NB4 (cell line): Measurements from ENCODE around the gene MCF2L.

Source experiments
- DNase-seq: peaks from one replicate; pipeline ENCODE4 v3.0.0; 2010; ENCODE audit warnings: low read depth
- H3K4me3 ChIP-seq: one replicate; pipeline ENCODE4 v1.5.1; 2011; ENCODE audit warnings: mild to moderate bottlenecking, low read depth, low read length, moderate library complexity
- MYC ChIP-seq: IDR thresholded peaks from 2 replicates; pipeline ENCODE4 v1.6.1; 2011; ENCODE audit warnings: low read depth, low read length
- POLR2A ChIP-seq: IDR thresholded peaks from 2 replicates; pipeline ENCODE4 v1.6.1; 2011; ENCODE audit warnings: mild to moderate bottlenecking; ENCODE audit not compliant: insufficient read length; ENCODE audit errors: extremely low read depth
- TF ChIP-seq, protein P1 (sequence below): IDR thresholded peaks from 2 replicates; pipeline ENCODE4 v1.6.1; 2011; ENCODE audit warnings: low read depth, low read length
- TF ChIP-seq, protein P2 (sequence below): IDR thresholded peaks from one replicate; pipeline ENCODE4 v1.5.1; 2012; ENCODE audit warnings: low read depth, low read length

Gene MCF2L

DNA sequence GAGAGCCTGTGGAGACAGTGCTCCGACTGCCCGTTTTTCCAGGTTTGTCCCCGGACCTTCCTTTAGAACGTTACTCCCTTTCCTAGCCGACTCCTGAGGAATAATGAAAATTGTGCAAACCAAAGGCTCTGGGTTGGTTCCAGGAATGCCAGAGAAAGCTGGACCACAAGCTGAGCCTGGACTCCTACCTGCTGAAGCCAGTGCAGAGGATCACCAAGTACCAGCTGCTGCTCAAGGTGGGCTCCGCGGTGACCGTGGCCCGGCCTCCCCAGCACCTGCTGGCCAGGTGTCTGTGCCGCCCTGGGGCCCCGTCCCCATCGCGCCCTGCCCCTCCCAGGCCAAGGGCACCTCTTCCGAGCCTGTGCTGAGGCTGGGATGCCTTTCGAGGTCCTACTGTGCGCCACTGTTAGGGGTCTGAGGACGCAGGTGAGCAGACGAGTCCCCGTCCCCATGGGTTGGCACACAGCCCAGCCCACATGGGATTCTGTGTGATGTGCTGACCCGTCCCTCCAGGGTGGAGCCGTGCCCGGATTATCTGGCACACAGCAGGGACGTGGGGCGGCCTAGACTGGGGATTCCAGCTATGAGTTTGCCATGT lies 116.0 kb downstream of the MCF2L start:
- no peak overlapping the region for H3K4me3 ChIP-seq
- no peak for TF ChIP-seq MYC
- TF ChIP-seq, protein P1, sequence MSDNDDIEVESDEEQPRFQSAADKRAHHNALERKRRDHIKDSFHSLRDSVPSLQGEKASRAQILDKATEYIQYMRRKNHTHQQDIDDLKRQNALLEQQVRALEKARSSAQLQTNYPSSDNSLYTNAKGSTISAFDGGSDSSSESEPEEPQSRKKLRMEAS = no peak
- TF ChIP-seq POLR2A = no peak
- TF ChIP-seq, protein P2, sequence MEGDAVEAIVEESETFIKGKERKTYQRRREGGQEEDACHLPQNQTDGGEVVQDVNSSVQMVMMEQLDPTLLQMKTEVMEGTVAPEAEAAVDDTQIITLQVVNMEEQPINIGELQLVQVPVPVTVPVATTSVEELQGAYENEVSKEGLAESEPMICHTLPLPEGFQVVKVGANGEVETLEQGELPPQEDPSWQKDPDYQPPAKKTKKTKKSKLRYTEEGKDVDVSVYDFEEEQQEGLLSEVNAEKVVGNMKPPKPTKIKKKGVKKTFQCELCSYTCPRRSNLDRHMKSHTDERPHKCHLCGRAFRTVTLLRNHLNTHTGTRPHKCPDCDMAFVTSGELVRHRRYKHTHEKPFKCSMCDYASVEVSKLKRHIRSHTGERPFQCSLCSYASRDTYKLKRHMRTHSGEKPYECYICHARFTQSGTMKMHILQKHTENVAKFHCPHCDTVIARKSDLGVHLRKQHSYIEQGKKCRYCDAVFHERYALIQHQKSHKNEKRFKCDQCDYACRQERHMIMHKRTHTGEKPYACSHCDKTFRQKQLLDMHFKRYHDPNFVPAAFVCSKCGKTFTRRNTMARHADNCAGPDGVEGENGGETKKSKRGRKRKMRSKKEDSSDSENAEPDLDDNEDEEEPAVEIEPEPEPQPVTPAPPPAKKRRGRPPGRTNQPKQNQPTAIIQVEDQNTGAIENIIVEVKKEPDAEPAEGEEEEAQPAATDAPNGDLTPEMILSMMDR = no peak
- no peak for DNase-seq

DNA sequence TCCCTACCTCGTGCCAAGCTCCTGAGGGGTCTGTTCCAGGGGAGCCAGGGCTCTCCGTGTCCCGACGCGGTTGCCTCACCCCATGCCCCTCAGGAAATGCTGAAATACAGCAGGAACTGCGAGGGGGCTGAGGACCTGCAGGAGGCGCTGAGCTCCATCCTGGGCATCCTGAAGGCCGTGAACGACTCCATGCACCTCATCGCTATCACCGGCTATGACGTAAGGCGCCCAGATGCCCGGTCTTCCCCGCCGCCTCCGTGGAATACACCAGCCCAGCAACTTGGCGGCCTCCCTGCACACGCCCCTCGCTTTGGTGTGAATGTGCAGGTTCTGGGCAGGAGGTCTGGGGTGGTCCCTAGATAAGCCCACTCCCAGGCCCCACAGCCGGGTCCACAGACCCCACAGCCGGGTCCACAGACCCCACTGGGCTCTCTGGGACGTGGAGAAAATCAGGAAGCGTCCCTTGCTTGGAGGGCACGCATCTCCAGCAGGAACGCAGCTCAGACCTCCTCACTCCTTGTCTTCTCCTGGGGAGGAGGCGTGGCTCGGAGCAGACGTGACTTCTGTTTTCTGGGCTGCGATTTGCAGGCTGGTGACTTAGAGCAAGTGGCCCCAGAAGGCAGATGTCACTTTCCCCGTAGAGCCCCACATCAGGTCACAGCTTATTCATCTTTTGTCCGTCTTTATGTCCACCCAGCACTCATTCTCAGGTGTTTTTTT lies 117.2 kb downstream of the MCF2L start:
- TF ChIP-seq, protein P2 = peak; percentile 25
- no peak for TF ChIP-seq POLR2A
- TF ChIP-seq, protein P1 = no peak
- no peak for TF ChIP-seq MYC
- no peak for DNase-seq
- no peak overlapping the region for H3K4me3 ChIP-seq

DNA sequence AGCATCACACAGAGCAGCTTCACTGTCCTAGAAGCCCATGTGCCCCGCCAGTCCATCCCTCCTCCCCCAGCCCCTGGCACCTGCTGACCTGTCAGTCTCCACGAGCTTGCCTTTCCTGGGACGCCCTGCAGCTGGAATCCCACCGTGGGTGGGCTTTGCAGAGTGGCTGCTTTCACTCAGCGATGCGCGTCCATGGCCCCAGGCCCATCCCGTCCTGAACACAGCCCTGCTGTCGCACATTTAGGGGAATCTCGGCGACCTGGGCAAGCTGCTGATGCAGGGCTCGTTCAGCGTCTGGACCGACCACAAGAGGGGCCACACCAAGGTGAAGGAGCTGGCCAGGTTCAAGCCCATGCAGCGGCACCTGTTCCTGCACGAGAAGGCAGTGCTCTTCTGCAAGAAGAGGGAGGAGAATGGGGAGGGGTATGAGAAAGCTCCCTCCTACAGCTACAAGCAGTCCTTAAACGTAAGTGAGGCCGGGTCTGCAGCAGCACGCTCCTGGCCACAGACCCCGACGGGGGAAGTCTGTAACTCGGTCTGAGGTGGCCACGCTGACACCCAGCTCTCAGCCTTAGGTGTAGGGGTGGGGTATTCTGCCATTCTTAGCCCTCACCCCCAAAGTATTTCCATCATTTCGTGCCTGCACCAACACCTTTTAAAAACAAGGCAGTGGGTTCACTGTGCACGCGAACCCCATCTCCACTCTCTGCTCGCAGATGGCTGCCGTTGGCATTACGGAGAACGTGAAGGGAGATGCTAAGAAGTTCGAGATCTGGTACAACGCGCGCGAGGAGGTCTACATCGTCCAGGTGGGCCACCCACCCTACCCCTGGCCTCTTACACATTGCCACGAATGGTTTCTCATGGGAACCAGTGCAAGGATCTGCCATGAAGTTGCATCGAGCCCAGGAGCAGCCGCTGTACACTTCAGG lies 118.2 kb downstream of the MCF2L start:
- TF ChIP-seq, protein P1 = no peak
- TF ChIP-seq, protein P2 = no peak
- TF ChIP-seq POLR2A (no peak), MYC (no peak)
- H3K4me3 ChIP-seq = no peak overlapping the region
- no peak for DNase-seq

DNA sequence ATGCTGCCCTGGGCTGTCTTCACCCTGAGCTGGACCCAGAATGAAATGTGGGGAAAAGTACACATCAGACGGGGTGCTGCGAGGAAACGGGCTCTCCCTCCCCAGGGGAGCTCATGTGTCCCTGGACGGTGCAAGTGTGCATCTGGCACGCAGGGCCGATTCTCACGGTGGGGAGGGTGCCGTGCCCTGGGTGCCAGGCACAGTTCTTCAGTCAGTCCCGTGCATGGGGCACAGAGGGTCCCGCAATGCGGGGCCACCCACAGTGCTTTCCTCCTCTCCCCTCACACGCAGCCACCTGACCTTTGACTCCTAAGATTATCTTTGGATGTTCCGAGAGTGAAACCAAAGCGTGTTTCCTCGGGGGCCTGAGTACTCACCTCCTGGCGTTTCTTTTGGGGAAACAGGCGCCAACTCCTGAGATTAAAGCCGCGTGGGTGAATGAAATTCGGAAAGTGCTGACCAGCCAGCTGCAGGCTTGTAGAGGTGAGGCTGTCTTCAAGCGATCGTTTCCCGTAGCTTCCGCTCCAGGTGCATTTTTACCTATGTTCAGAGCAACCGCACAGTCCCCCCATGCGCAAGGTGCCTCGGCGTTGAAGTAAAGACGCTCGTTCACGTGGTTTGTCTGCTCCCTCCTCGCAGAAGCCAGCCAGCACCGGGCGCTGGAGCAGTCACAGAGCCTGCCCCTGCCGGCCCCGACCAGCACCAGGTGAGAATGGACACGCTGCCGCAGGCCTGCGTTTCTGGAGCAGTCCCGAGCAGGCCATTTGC lies 119.1 kb downstream of the MCF2L start:
- no peak for TF ChIP-seq MYC
- TF ChIP-seq, protein P2 = no peak
- no peak for TF ChIP-seq POLR2A

DNA sequence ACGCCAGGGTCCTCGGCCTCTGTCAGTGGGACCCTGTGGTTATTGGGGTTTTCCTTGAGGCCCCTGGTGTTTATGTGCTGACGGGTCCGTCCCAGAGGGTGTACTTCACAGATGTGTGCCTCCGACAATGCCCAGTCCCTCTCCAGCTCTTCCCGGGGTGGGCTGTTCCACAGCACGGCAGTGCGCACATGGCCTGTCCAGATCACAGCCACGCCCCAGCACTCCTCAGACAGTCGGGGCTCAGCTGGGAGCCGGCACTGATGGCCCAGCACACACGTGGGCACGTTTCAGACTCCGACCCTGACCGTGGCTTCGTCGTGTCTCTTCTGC lies 119.6 kb downstream of the MCF2L start:
- DNase-seq = no peak
- TF ChIP-seq, protein P2 = no peak
- TF ChIP-seq, protein P1 = no peak
- TF ChIP-seq POLR2A (no peak), MYC (no peak)

More for the DNA sequence above, 119.1 kb downstream of the MCF2L start:
- no peak for DNase-seq
- no peak overlapping the region for H3K4me3 ChIP-seq

More for the DNA sequence above, 119.6 kb downstream of the MCF2L start:
- H3K4me3 ChIP-seq = no peak overlapping the region
